PC-3 (cell line): ENCODE results near the gene CNTRL.

ENCODE experiments used
- EZH2 ChIP-seq: fragments of 300-600 bp; sonication (generic); IDR thresholded peaks from one replicate; pipeline ENCODE4 v1.6.1; 2017; ENCODE audit warnings: antibody characterized with exemption, mild to moderate bottlenecking, low read length; ENCODE audit not compliant: unreplicated experiment
- EZH2phosphoT487 ChIP-seq: fragments of 300-600 bp; sonication (generic); IDR thresholded peaks from 2 replicates; pipeline ENCODE4 v1.6.1; 2018; ENCODE audit warnings: mild to moderate bottlenecking, antibody characterized with exemption, low read length, borderline replicate concordance
- TF ChIP-seq, protein P1 (sequence below): fragments of 300-600 bp; sonication (generic); conservative IDR thresholded peaks from 2 replicates; pipeline ENCODE4 v1.5.1; 2017; ENCODE audit warnings: antibody characterized with exemption, low read depth, mild to moderate bottlenecking, low read length

DNA sequence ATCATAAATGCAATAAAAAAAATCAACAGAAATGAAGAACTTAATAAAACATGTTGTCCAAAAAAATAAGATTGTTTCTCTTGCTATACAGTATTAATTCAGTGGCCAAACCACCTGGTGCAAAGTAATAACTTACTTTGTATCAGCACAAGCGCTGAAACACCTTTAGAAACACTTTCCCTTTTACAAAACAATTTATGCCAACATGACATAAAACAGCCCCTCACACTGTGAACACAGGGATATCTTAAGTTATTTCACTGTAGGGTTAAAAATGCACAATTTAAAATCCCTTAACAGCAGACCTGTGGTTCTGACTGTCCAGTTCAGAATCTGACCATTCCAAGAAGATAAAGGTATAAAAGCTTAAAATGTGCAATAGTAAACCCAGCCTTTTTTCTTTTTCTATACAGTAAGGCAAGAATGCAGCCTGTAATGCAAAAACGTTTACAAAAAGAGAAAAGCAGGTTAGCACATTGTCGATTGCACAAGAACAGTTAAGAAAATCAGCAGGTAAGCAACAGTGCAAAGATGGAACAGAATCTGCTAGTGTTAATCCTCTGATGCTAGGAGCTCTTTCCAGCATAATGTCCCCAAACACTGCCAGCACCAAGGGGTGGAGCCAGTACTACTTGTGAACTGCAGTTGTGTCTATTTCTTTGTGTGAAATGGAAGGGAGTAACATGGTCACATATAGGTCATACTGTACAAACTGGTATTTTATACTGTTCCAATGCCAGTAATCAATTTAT, 105.4 kb downstream of the CNTRL start:
- TF ChIP-seq, protein P1, sequence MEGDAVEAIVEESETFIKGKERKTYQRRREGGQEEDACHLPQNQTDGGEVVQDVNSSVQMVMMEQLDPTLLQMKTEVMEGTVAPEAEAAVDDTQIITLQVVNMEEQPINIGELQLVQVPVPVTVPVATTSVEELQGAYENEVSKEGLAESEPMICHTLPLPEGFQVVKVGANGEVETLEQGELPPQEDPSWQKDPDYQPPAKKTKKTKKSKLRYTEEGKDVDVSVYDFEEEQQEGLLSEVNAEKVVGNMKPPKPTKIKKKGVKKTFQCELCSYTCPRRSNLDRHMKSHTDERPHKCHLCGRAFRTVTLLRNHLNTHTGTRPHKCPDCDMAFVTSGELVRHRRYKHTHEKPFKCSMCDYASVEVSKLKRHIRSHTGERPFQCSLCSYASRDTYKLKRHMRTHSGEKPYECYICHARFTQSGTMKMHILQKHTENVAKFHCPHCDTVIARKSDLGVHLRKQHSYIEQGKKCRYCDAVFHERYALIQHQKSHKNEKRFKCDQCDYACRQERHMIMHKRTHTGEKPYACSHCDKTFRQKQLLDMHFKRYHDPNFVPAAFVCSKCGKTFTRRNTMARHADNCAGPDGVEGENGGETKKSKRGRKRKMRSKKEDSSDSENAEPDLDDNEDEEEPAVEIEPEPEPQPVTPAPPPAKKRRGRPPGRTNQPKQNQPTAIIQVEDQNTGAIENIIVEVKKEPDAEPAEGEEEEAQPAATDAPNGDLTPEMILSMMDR: no peak
- TF ChIP-seq EZH2 (no peak), EZH2phosphoT487 (no peak)
